ENCODE results near the gene SSU72. TPM values are rescaled to one million over a fixed set of nuclear protein-coding genes. Genes with fewer than 3 reads are reported as not detected.
"Not testable (repeated sequence)": the region's sequence is repeated elsewhere in the genome, so short reads cannot be mapped to it uniquely, and the experiment has no call there.

Gene SSU72
- total RNA-seq, 1 donor from 2014 or later: 104 TPM

- Histone ChIP-seq H3K4me1 (peaks cover 5% of the 10 kb centered on the region), H3K9me3 (replicated peaks) (peaks cover 18% of the 10 kb centered on the region), H3K27ac (replicated peaks) (no peak overlapping the region), H3K36me3 (peaks cover 62% of the 10 kb centered on the region), H3K27me3 (ENCODE audit: low read depth) (no peaks in the 10 kb centered on the region), H3K4me3 (no peak overlapping the region)
- no peak for DNase-seq
- TF ChIP-seq, protein P1, sequence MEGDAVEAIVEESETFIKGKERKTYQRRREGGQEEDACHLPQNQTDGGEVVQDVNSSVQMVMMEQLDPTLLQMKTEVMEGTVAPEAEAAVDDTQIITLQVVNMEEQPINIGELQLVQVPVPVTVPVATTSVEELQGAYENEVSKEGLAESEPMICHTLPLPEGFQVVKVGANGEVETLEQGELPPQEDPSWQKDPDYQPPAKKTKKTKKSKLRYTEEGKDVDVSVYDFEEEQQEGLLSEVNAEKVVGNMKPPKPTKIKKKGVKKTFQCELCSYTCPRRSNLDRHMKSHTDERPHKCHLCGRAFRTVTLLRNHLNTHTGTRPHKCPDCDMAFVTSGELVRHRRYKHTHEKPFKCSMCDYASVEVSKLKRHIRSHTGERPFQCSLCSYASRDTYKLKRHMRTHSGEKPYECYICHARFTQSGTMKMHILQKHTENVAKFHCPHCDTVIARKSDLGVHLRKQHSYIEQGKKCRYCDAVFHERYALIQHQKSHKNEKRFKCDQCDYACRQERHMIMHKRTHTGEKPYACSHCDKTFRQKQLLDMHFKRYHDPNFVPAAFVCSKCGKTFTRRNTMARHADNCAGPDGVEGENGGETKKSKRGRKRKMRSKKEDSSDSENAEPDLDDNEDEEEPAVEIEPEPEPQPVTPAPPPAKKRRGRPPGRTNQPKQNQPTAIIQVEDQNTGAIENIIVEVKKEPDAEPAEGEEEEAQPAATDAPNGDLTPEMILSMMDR (IDR thresholded peaks at IDR 0.05; ENCODE audit: borderline replicate concordance): no peak
- intact Hi-C loops (cut with micrococcal nuclease): no loop called here
Measured at GRCh38 chr1:1528301-1529267, 46.1 kb downstream of the SSU72 start.

DNA sequence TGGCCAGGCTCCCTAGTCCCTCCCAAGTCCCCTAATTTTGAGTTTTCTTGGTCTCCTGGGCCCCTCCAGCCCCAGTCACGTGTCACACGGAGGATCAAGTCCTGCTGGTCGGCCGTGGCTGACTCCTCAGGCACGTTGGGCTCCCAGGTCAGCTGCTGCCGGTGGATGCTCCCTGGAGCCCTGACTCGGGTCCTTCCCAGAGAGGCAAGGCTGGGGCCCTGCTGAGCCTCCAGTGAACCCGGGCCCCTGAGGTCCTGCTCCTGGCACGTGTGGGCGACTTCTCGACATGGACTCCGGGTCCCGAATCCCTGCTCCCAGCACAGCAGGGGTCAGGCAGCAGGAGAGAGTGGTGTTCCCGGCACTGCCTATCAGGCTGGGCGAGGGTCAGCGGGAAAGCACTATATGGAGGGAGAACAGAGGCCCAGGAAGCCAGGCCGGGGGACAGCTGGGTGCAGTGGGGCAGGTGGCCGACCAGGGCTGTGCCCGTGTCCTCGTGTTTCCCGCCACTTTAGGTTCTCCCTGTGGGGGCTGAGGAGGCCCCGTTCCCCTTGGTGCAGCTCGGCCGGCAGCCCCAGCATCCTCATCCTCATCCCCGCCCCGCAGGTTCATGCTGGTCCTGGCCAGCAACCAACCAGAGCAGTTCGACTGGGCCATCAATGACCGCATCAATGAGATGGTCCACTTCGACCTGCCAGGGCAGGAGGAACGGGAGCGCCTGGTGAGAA lies 47.4 kb downstream of the SSU72 start:
- Histone ChIP-seq H3K27ac (replicated peaks) (no peak overlapping the region), H3K9me3 (replicated peaks) (peaks cover 14% of the 10 kb centered on the region), H3K4me3 (no peak overlapping the region), H3K4me1 (no peaks in the 10 kb centered on the region), H3K27me3 (ENCODE audit: low read depth) (no peaks in the 10 kb centered on the region), H3K36me3 (peaks cover 68% of the 10 kb centered on the region)
- TF ChIP-seq, protein P1 (IDR thresholded peaks at IDR 0.05; ENCODE audit: borderline replicate concordance): no peak
- DNase-seq: no peak
- intact Hi-C loops (cut with micrococcal nuclease): no loop called here

DNA sequence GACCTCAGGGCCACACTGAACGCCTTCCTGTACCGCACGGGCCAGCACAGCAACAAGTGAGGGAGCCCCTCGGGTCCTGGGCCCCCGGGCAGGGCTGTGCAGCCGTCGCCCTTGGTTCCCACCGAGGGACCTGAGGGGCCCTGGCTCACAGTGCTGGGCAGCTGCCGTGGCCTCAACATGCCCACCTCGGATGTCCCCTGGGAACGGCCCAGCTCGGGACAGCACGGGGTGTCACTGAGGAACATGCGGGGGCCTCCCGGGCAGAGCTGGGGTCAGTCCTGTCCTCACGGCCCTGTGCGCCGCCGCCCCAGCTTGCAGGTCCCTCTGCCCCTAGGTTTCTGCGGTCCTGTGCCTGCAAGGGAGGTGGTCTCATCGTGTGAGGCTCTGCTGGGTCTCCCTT lies 48.2 kb downstream of the SSU72 start:
- H3K9me3 ChIP-seq (replicated peaks); DNase-seq; H3K27ac ChIP-seq (replicated peaks); H3K27me3 ChIP-seq (ENCODE audit: low read depth); intact Hi-C loops (cut with micrococcal nuclease); H3K4me3 ChIP-seq; H3K4me1 ChIP-seq: not testable (repeated sequence)
- peaks cover 68% of the 10 kb centered on the region for H3K36me3 ChIP-seq

GRCh38 chr1:1524750-1525383 lies 49.8 kb downstream of the SSU72 start:
- H3K4me3 ChIP-seq; H3K27me3 ChIP-seq (ENCODE audit: low read depth); H3K9me3 ChIP-seq (replicated peaks); DNase-seq; intact Hi-C loops (cut with micrococcal nuclease); H3K27ac ChIP-seq (replicated peaks); H3K4me1 ChIP-seq: not testable (repeated sequence)
- H3K36me3 ChIP-seq: peaks cover 72% of the 10 kb centered on the region

DNA sequence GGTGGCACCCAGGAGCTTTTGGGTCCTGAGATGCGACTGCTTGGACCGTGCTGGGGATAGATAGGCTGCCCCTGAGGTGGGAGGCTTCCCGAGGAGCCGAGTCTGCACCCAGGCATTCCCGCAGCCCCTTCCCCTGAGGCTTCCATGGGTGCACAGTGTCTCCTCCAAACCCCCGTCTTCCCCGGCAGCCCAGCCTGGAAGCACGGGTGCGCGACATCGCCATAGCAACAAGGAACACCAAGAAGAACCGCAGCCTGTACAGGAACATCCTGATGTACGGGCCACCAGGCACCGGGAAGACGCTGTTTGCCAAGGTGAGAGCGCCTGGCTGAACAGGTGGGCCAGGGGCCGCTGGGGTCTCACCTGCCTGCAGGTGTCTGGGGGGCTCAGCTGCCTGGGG lies 51.0 kb downstream of the SSU72 start:
- intact Hi-C loops (cut with micrococcal nuclease); H3K4me3 ChIP-seq; H3K4me1 ChIP-seq; H3K27me3 ChIP-seq (ENCODE audit: low read depth); H3K27ac ChIP-seq (replicated peaks); DNase-seq; H3K9me3 ChIP-seq (replicated peaks): not testable (repeated sequence)
- peaks cover 63% of the 10 kb centered on the region for H3K36me3 ChIP-seq

DNA sequence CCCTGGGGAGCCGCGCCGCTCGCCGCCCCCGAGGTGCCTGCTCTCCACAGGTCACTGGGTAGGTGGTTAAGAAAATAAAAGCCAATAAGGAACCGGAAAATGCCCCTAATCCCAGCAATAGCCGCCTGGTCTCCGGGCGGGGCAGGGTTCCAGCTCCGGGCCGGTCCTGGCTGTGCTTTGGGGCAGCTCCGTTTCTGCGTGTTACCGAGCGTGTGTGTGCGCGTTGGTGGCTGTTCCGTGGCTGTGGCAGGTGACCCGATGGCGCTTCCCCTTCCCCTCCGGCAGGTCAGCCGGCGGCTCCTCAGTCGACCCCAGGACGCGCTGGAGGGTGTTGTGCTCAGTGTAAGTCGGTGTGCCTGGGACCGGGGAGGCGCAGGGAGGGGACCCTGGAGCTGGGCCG lies 51.4 kb downstream of the SSU72 start:
- intact Hi-C loops (cut with micrococcal nuclease); H3K27me3 ChIP-seq (ENCODE audit: low read depth); H3K9me3 ChIP-seq (replicated peaks); H3K4me1 ChIP-seq; DNase-seq; H3K4me3 ChIP-seq; H3K27ac ChIP-seq (replicated peaks): not testable (repeated sequence)
- peaks cover 59% of the 10 kb centered on the region for H3K36me3 ChIP-seq

GRCh38 chr1:1522536-1522935 lies 52.1 kb downstream of the SSU72 start:
- intact Hi-C loops (cut with micrococcal nuclease): not testable (repeated sequence)

More at GRCh38 chr1:1522536-1522935, 52.1 kb downstream of the SSU72 start:
- not testable (repeated sequence) for H3K4me1 ChIP-seq; H3K4me3 ChIP-seq; H3K27me3 ChIP-seq (ENCODE audit: low read depth); DNase-seq; H3K9me3 ChIP-seq (replicated peaks); H3K27ac ChIP-seq (replicated peaks)
- H3K36me3 ChIP-seq: peaks cover 59% of the 10 kb centered on the region

Data from left ventricle myocardium inferior (tissue), 1 donor.